Neural progenitor cell (in vitro differentiated cells): Measurements from ENCODE around the gene MTX1. TPM values are rescaled to one million over a fixed set of nuclear protein-coding genes. Genes with fewer than 3 reads are reported as not detected.

Experiments used
- DNase-seq: peaks from one replicate; pipeline ENCODE4 v3.0.0-alpha.2; 2016; ENCODE audit warnings: low spot score
- H2AFZ ChIP-seq: fragments of 200-600 bp; sonication (generic); replicated peaks from 2 replicates; pipeline ENCODE4 v1.6.1; 2016; ENCODE audit warnings: antibody characterized with exemption
- H3F3A ChIP-seq: fragments of 200-600 bp; sonication (generic); 2 replicates; pipeline ENCODE4 v1.6.1; 2016; ENCODE audit warnings: antibody characterized with exemption, low read depth
- H3K27ac ChIP-seq: fragments of 200-600 bp; sonication (generic); 2 replicates; pipeline ENCODE4 v1.5.1; 2016; ENCODE audit warnings: mild to moderate bottlenecking
- H3K27me3 ChIP-seq: fragments of 200-600 bp; sonication (generic); 2 replicates; pipeline ENCODE4 v1.6.1; 2016; ENCODE audit warnings: mild to moderate bottlenecking, moderate library complexity
- H3K36me3 ChIP-seq: fragments of 200-600 bp; sonication (generic); 2 replicates; pipeline ENCODE4 v1.5.1; 2016
- H3K4me1 ChIP-seq: fragments of 200-600 bp; sonication (generic); 2 replicates; pipeline ENCODE4 v1.6.1; 2016; ENCODE audit warnings: mixed run types
- H3K4me2 ChIP-seq: fragments of 200-600 bp; sonication (generic); 2 replicates; pipeline ENCODE4 v1.6.1; 2016
- H3K4me3 ChIP-seq: fragments of 200-600 bp; sonication (generic); 2 replicates; pipeline ENCODE4 v1.5.1; 2016
- H3K79me2 ChIP-seq: fragments of 200-600 bp; sonication (generic); 2 replicates; pipeline ENCODE4 v1.6.1; 2016; ENCODE audit warnings: low read depth
- H3K9ac ChIP-seq: fragments of 200-600 bp; sonication (generic); 2 replicates; pipeline ENCODE4 v1.6.1; 2016
- H3K9me3 ChIP-seq: fragments of 200-600 bp; sonication (generic); 2 replicates; pipeline ENCODE4 v1.5.1; 2016; ENCODE audit warnings: low read depth
- H4K20me1 ChIP-seq: fragments of 200-600 bp; sonication (generic); 2 replicates; pipeline ENCODE4 v1.6.1; 2016; ENCODE audit warnings: low read depth
- H3K27ac Mint-ChIP-seq: 3 replicates; pipeline ENCODE4 v1.8.0; 2021; ENCODE audit warnings: mixed read lengths
- H3K27me3 Mint-ChIP-seq: 2 replicates; pipeline ENCODE4 v1.8.0; 2022; ENCODE audit warnings: low read depth, mild to moderate bottlenecking, inconsistent platforms, moderate library complexity, mixed read lengths; ENCODE audit not compliant: insufficient read depth
- H3K36me3 Mint-ChIP-seq: 3 replicates; pipeline ENCODE4 v1.8.0; 2021; ENCODE audit warnings: mixed read lengths
- H3K4me1 Mint-ChIP-seq: 3 replicates; pipeline ENCODE4 v1.8.0; 2021; ENCODE audit warnings: mixed read lengths
- H3K4me3 Mint-ChIP-seq: 3 replicates; pipeline ENCODE4 v1.8.0; 2021; ENCODE audit warnings: mild to moderate bottlenecking, moderate library complexity, mixed read lengths
- H3K9me3 Mint-ChIP-seq: 3 replicates; pipeline ENCODE4 v1.8.0; 2020; ENCODE audit warnings: mixed read lengths
- CTCF ChIP-seq: fragments of 200-600 bp; sonication (generic); IDR thresholded peaks from 2 replicates; pipeline ENCODE4 v1.5.1; 2017; ENCODE audit warnings: antibody characterized with exemption, mild to moderate bottlenecking
- EZH2 ChIP-seq: fragments of 200-600 bp; sonication (generic); IDR thresholded peaks from 2 replicates; pipeline ENCODE4 v1.6.1; 2017; ENCODE audit warnings: antibody characterized with exemption, mild to moderate bottlenecking, moderate library complexity
- EZH2phosphoT487 ChIP-seq: fragments of 200-600 bp; sonication (generic); IDR thresholded peaks from 2 replicates; pipeline ENCODE4 v1.6.1; 2017; ENCODE audit warnings: antibody characterized with exemption
- total RNA-seq: library from RNA; depleted of rRNA; stranded (reverse); fragments of >200 nt; gene quantifications from 2 replicates; pipeline ENCODE4 v1.2.3, GENCODE V29; 2015; ENCODE audit warnings: low replicate concordance

The MTX1 gene
- total RNA-seq, 1 donor from 2014 or later: 25.6 TPM

GRCh38 chr1:155236451-155236850 is 28.0 kb downstream of the MTX1 start:
- H2AFZ ChIP-seq: no peak overlapping the region
- Mint-ChIP-seq H3K4me3 (no peak overlapping the region), H3K36me3 (peaks cover 3% of the 10 kb centered on the region), H3K27ac (no peak overlapping the region), H3K9me3 (no peaks in the 10 kb centered on the region), H3K4me1 (peaks cover 12% of the 10 kb centered on the region), H3K27me3 (peaks cover 7% of the 10 kb centered on the region)
- no peaks in the 10 kb centered on the region for H4K20me1 ChIP-seq
- no peak overlapping the region for H3K27ac ChIP-seq
- no peak for TF ChIP-seq EZH2phosphoT487
- no peak for TF ChIP-seq CTCF
- TF ChIP-seq EZH2: no peak
- no peak overlapping the region for H3K9ac ChIP-seq
- DNase-seq: no peak
- no peak overlapping the region for H3K4me3 ChIP-seq
- H3K79me2 ChIP-seq: no peaks in the 10 kb centered on the region
- H3K4me2 ChIP-seq: no peak overlapping the region
- no peaks in the 10 kb centered on the region for H3K36me3 ChIP-seq
- no peaks in the 10 kb centered on the region for H3K4me1 ChIP-seq
- peaks cover 6% of the 10 kb centered on the region for H3F3A ChIP-seq
- H3K27me3 ChIP-seq: no peaks in the 10 kb centered on the region
- no peaks in the 10 kb centered on the region for H3K9me3 ChIP-seq

GRCh38 chr1:155241069-155241679 is 32.7 kb downstream of the MTX1 start:
- H3K27me3 Mint-ChIP-seq: peaks cover 10% of the 10 kb centered on the region
- H3K4me1 ChIP-seq: peaks cover 9% of the 10 kb centered on the region
- peaks cover 45% of the 10 kb centered on the region for H3F3A ChIP-seq
- H3K4me3 Mint-ChIP-seq: peak overlapping the region; percentile 83
- peaks cover 2% of the 10 kb centered on the region for H3K9me3 Mint-ChIP-seq
- H3K36me3 Mint-ChIP-seq: peaks cover 6% of the 10 kb centered on the region
- no peaks in the 10 kb centered on the region for H3K36me3 ChIP-seq
- peak overlapping the region; percentile 89 for H3K27ac Mint-ChIP-seq
- no peaks in the 10 kb centered on the region for H3K79me2 ChIP-seq
- peak overlapping the region; percentile 84 for H3K4me2 ChIP-seq
- H4K20me1 ChIP-seq: no peaks in the 10 kb centered on the region
- H3K9me3 ChIP-seq: no peaks in the 10 kb centered on the region
- peak overlapping the region; percentile 66 for H3K9ac ChIP-seq
- H2AFZ ChIP-seq: peak overlapping the region; percentile 95
- peak; percentile 83 for DNase-seq
- no peak for TF ChIP-seq EZH2
- no peak for TF ChIP-seq CTCF
- TF ChIP-seq EZH2phosphoT487: no peak
- peaks cover 44% of the 10 kb centered on the region for H3K4me1 Mint-ChIP-seq
- no peak overlapping the region for H3K27ac ChIP-seq
- H3K27me3 ChIP-seq: no peaks in the 10 kb centered on the region
- H3K4me3 ChIP-seq: peak overlapping the region; percentile 50

- TF ChIP-seq EZH2: no peak
- TF ChIP-seq EZH2phosphoT487: no peak
- TF ChIP-seq CTCF: no peak
- Histone ChIP-seq H3K27me3 (no peaks in the 10 kb centered on the region), H3K79me2 (no peaks in the 10 kb centered on the region), H3F3A (peaks cover 52% of the 10 kb centered on the region), H3K4me3 (no peak overlapping the region), H3K4me1 (peaks cover 9% of the 10 kb centered on the region), H3K4me2 (no peak overlapping the region), H3K36me3 (no peaks in the 10 kb centered on the region), H3K9me3 (no peaks in the 10 kb centered on the region), H4K20me1 (no peaks in the 10 kb centered on the region), H3K27ac (no peak overlapping the region), H3K9ac (no peak overlapping the region), H2AFZ (no peak overlapping the region)
- peaks cover 9% of the 10 kb centered on the region for H3K36me3 Mint-ChIP-seq
- H3K27ac Mint-ChIP-seq: peak overlapping the region; percentile 79
- peaks cover 45% of the 10 kb centered on the region for H3K4me1 Mint-ChIP-seq
- no peak for DNase-seq
- peaks cover 2% of the 10 kb centered on the region for H3K9me3 Mint-ChIP-seq
- peak overlapping the region; percentile 30 for H3K4me3 Mint-ChIP-seq
- peaks cover 8% of the 10 kb centered on the region for H3K27me3 Mint-ChIP-seq
Observed at GRCh38 chr1:155241841-155242264, 33.4 kb downstream of the MTX1 start.
